ENCODE results near the gene HIPK4. TPM values are rescaled to one million over a fixed set of nuclear protein-coding genes. Genes with fewer than 3 reads are reported as not detected.
A peak's percentile ranks its signal among the peaks of the same experiment; 100 is the strongest.
"Not testable (repeated sequence)": the region's sequence is repeated elsewhere in the genome, so short reads cannot be mapped to it uniquely, and the experiment has no call there.

The HIPK4 gene, protein sequence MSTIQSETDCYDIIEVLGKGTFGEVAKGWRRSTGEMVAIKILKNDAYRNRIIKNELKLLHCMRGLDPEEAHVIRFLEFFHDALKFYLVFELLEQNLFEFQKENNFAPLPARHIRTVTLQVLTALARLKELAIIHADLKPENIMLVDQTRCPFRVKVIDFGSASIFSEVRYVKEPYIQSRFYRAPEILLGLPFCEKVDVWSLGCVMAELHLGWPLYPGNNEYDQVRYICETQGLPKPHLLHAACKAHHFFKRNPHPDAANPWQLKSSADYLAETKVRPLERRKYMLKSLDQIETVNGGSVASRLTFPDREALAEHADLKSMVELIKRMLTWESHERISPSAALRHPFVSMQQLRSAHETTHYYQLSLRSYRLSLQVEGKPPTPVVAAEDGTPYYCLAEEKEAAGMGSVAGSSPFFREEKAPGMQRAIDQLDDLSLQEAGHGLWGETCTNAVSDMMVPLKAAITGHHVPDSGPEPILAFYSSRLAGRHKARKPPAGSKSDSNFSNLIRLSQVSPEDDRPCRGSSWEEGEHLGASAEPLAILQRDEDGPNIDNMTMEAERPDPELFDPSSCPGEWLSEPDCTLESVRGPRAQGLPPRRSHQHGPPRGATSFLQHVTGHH
- not detected for total RNA-seq

GRCh38 chr19:40390084-40390742 lies at the start of gene HIPK4:
HIPK4 (minus strand) TSS chr19:40390181; CDS start chr19:40389902, 279 bp downstream.
- Mint-ChIP-seq H3K27me3 (no peaks in the 10 kb centered on the region), H3K4me3 (no peak within 1 kb of the TSS), H3K4me1 (no peaks in the 10 kb centered on the region), H3K36me3 (no peaks in the 10 kb centered on the region), H3K27ac (no peak within 1 kb of the TSS), H3K9me3 (no peaks in the 10 kb centered on the region)
- DNase-seq, result no peak

GRCh38 chr19:40438284-40438683 lies 48.3 kb upstream of the HIPK4 start:
- no peaks in the 10 kb centered on the region for H3K9me3 Mint-ChIP-seq
- peaks cover 26% of the 10 kb centered on the region for H3K4me1 Mint-ChIP-seq
- no peak for DNase-seq
- H3K4me3 Mint-ChIP-seq, result no peak overlapping the region
- H3K36me3 Mint-ChIP-seq, result peaks cover 2% of the 10 kb centered on the region
- H3K27ac Mint-ChIP-seq, result no peak overlapping the region
- H3K27me3 Mint-ChIP-seq, result no peaks in the 10 kb centered on the region

- Mint-ChIP-seq H3K27me3 (no peaks in the 10 kb centered on the region), H3K4me3 (peak overlapping the region; percentile 83), H3K4me1 (peaks cover 10% of the 10 kb centered on the region), H3K36me3 (no peaks in the 10 kb centered on the region), H3K27ac (peak overlapping the region; percentile 95), H3K9me3 (no peaks in the 10 kb centered on the region)
- peak; percentile 59 for DNase-seq
These were observed 43.6 kb upstream of the HIPK4 start for GRCh38 chr19:40433391-40434216.

GRCh38 chr19:40432760-40433159 lies 42.8 kb upstream of the HIPK4 start:
- not testable (repeated sequence) for H3K27me3 Mint-ChIP-seq, H3K36me3 Mint-ChIP-seq, DNase-seq, H3K9me3 Mint-ChIP-seq
- Mint-ChIP-seq H3K4me1 (peaks cover 10% of the 10 kb centered on the region), H3K27ac (peak overlapping the region; percentile 95), H3K4me3 (peak overlapping the region; percentile 83)

GRCh38 chr19:40431698-40432097 lies 41.7 kb upstream of the HIPK4 start:
- no peaks in the 10 kb centered on the region for H3K9me3 Mint-ChIP-seq
- DNase-seq, result no peak
- no peak overlapping the region for H3K4me3 Mint-ChIP-seq
- H3K36me3 Mint-ChIP-seq, result no peaks in the 10 kb centered on the region
- H3K4me1 Mint-ChIP-seq, result peaks cover 10% of the 10 kb centered on the region
- no peaks in the 10 kb centered on the region for H3K27me3 Mint-ChIP-seq
- no peak overlapping the region for H3K27ac Mint-ChIP-seq

DNA sequence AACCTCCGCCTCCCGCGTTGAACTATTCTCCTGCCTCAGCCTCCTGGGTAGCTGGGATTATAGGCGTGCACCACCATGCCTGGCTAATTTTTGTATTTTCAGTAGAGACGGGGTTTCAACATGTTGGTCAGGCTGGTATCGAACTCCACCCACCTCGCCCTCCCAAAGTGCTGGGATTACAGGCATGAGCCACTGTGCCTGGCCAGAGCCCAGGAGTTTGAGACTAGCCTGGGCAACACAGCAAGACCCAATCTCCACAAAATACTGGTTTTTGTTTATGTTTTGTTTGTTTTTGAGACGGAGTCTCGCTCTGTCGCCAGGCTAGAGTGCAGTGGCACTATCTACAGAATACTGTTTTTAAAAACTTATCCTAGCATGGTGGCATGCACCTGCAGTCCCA lies 40.3 kb upstream of the HIPK4 start:
- H3K27me3 Mint-ChIP-seq, H3K27ac Mint-ChIP-seq, H3K4me3 Mint-ChIP-seq, H3K9me3 Mint-ChIP-seq, H3K36me3 Mint-ChIP-seq, DNase-seq: not testable (repeated sequence)
- H3K4me1 Mint-ChIP-seq, result peaks cover 14% of the 10 kb centered on the region

DNA sequence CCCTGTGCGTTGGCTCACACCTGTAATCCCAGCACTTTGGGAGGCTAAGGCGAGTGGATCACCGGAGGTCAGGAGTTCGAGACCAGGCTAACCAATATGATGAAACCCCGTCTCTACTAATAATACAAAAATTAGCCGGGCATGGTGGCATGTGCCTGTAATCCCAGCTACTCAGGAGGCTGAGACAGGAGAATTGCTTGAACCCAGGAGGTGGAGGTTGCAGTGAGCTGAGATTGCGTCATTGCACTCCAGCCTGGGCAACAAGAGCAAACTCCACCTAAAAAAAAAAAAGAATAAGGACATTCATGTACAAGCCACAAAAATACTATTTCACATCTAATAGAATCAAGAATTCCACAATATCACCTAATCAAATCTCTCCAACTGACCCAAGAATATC lies 38.2 kb upstream of the HIPK4 start:
- not testable (repeated sequence) for DNase-seq, H3K27ac Mint-ChIP-seq, H3K4me1 Mint-ChIP-seq, H3K9me3 Mint-ChIP-seq, H3K4me3 Mint-ChIP-seq, H3K36me3 Mint-ChIP-seq, H3K27me3 Mint-ChIP-seq

- Mint-ChIP-seq H3K36me3 (peaks cover 12% of the 10 kb centered on the region), H3K4me3 (peak within 1 kb of the TSS; percentile 98), H3K9me3 (no peaks in the 10 kb centered on the region), H3K27ac (peak within 1 kb of the TSS; percentile 93), H3K4me1 (peaks cover 16% of the 10 kb centered on the region), H3K27me3 (peaks cover 3% of the 10 kb centered on the region)
- peak; percentile 100 for DNase-seq
These were observed 35.7 kb upstream of the HIPK4 start, which contains the start of gene SERTAD1 for GRCh38 chr19:40425450-40426287. SERTAD1 (minus strand) TSS chr19:40425992; CDS start chr19:40423546, 2,446 bp downstream.

DNA sequence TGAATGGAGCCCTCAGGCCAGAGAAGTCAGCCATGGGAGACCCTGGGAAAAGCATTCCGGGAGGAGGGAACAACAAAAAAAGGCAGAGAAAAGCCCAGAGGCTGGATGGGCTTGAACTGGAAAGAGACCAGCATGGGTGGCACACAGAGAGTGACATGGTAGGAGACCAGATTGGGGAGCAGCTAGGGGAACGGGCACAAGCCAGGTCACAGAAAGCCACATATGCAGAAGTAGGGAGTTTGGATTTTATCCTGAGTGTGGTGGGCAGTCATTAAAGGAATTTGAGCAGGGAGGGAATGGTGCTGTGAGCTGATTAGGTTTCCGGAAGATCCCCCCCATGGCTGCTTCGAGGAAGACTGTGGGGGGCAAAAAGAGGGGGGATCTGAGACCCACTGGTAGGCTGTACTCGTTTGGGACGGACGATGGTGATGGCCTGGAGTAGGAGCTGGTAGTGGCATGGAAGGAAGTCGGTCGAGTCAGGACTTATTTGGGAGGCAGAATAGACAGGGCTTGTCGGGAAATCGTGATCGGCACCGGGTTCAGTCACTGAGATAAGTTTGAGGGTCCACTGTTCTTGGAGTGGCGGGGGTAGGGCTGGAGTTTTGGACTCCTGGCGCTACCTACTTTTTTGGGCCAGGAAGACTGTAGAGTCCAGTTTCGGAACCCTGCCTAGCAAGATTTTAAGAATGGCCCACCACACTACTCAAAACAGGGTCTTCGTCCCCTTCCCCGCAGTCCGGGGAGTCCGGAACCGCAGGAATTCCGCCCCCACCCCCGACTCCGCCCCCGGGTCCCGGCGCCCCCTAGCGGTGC lies 34.9 kb upstream of the HIPK4 start:
- Mint-ChIP-seq H3K4me3 (peak overlapping the region; percentile 98), H3K4me1 (peaks cover 16% of the 10 kb centered on the region), H3K9me3 (no peaks in the 10 kb centered on the region), H3K27ac (peak overlapping the region; percentile 93), H3K27me3 (peaks cover 3% of the 10 kb centered on the region), H3K36me3 (peaks cover 12% of the 10 kb centered on the region)
- no peak for DNase-seq

- Mint-ChIP-seq H3K4me1 (peaks cover 18% of the 10 kb centered on the region), H3K27ac (peak overlapping the region; percentile 86), H3K36me3 (peaks cover 12% of the 10 kb centered on the region), H3K4me3 (peak overlapping the region; percentile 73), H3K27me3 (peaks cover 3% of the 10 kb centered on the region), H3K9me3 (no peaks in the 10 kb centered on the region)
- no peak for DNase-seq
These were observed 34.0 kb upstream of the HIPK4 start for GRCh38 chr19:40423938-40424337.

- DNase-seq, result no peak
- Mint-ChIP-seq H3K4me1 (peaks cover 18% of the 10 kb centered on the region), H3K9me3 (no peaks in the 10 kb centered on the region), H3K36me3 (peaks cover 12% of the 10 kb centered on the region), H3K27me3 (peaks cover 3% of the 10 kb centered on the region), H3K27ac (peak overlapping the region; percentile 93), H3K4me3 (peak overlapping the region; percentile 45)
These were observed 33.0 kb upstream of the HIPK4 start for GRCh38 chr19:40422748-40423566.

GRCh38 chr19:40421993-40422747 lies 32.2 kb upstream of the HIPK4 start:
- DNase-seq, result no peak
- peak overlapping the region; percentile 45 for H3K4me3 Mint-ChIP-seq
- H3K9me3 Mint-ChIP-seq, result no peaks in the 10 kb centered on the region
- H3K27ac Mint-ChIP-seq, result peak overlapping the region; percentile 93
- H3K4me1 Mint-ChIP-seq, result peaks cover 18% of the 10 kb centered on the region
- peaks cover 3% of the 10 kb centered on the region for H3K27me3 Mint-ChIP-seq
- peaks cover 12% of the 10 kb centered on the region for H3K36me3 Mint-ChIP-seq
